Gastrocnemius medialis (tissue), 4 donors: ENCODE data around the gene KCNAB3.

Source experiments
- CTCF ChIP-seq, 5 experiments: fragments of 450-650 bp in 3 of 5; fragments of 200-600 bp in 2 of 5; sonication (generic) in 2 of 5; IDR thresholded peaks in 4 of 5; conservative IDR thresholded peaks in 1 of 5; 1 replicate in 4 of 5; 2 replicates in 1 of 5; pipeline ENCODE4 v1.5.1; 2016 to 2019; ENCODE audit warnings: antibody characterized with exemption in 5 of 5, mild to moderate bottlenecking in 3 of 5, moderate library complexity in 3 of 5
- POLR2A ChIP-seq, 2 donors: fragments of 450-650 bp; IDR thresholded peaks; one replicate each; pipeline ENCODE4 v1.6.1; 2017; ENCODE audit warnings: antibody characterized with exemption in 2 of 2, mild to moderate bottlenecking in 2 of 2, moderate library complexity in 2 of 2

GRCh38 chr17:7882629-7883028, 47.0 kb downstream of the KCNAB3 start:
- no peak for TF ChIP-seq CTCF (IDR thresholded peaks at IDR 0.05 in 4 of 5, conservative IDR thresholded peaks at IDR 0.05 in 1 of 5)
- no peak for TF ChIP-seq POLR2A (IDR thresholded peaks at IDR 0.05)
